MM.1S (cell line): ENCODE data around the gene PKHD1.

Experiments used
- DNase-seq: peaks from one replicate; pipeline ENCODE4 v3.0.0-alpha.2; 2015
- H2AFZ ChIP-seq: fragments of 300-600 bp; sonication (generic); 2 replicates; pipeline ENCODE4 v1.6.0; 2016; ENCODE audit warnings: antibody characterized with exemption, low read length
- H3F3A ChIP-seq: fragments of 300-600 bp; sonication (generic); 2 replicates; pipeline ENCODE4 v1.6.1; 2016; ENCODE audit warnings: mild to moderate bottlenecking, antibody characterized with exemption, low read length, moderate library complexity, mixed read lengths; ENCODE audit not compliant: insufficient read depth
- H3K27ac ChIP-seq: fragments of 300-600 bp; sonication (generic); 2 replicates; pipeline ENCODE4 v1.5.1; 2016; ENCODE audit warnings: mild to moderate bottlenecking, low read length
- H3K27me3 ChIP-seq: fragments of 300-600 bp; sonication (generic); replicated peaks from 2 replicates; pipeline ENCODE4 v1.6.0; 2016; ENCODE audit warnings: low read length; ENCODE audit not compliant: insufficient read depth
- H3K36me3 ChIP-seq: fragments of 300-600 bp; sonication (generic); replicated peaks from 2 replicates; pipeline ENCODE4 v1.6.1; 2016; ENCODE audit warnings: mild to moderate bottlenecking, low read length, mixed read lengths; ENCODE audit not compliant: insufficient read depth
- H3K4me1 ChIP-seq: fragments of 300-600 bp; sonication (generic); 2 replicates; pipeline ENCODE4 v1.6.1; 2016; ENCODE audit warnings: low read length, mixed read lengths
- H3K4me2 ChIP-seq: fragments of 300-600 bp; sonication (generic); 2 replicates; pipeline ENCODE4 v1.6.0; 2016; ENCODE audit warnings: low read depth, low read length
- H3K4me3 ChIP-seq: fragments of 300-600 bp; sonication (generic); 2 replicates; pipeline ENCODE4 v1.5.1; 2016; ENCODE audit warnings: low read length, mixed read lengths
- H3K79me2 ChIP-seq: fragments of 300-600 bp; sonication (generic); 2 replicates; pipeline ENCODE4 v1.6.1; 2016; ENCODE audit warnings: mixed run types, low read length, mixed read lengths
- H3K9ac ChIP-seq: fragments of 300-600 bp; sonication (generic); 2 replicates; pipeline ENCODE4 v1.6.1; 2016; ENCODE audit warnings: low read length, mixed read lengths
- H3K9me2 ChIP-seq: fragments of 300-600 bp; sonication (generic); replicated peaks from 2 replicates; pipeline ENCODE4 v1.6.1; 2016; ENCODE audit warnings: mild to moderate bottlenecking, low read length, mixed read lengths; ENCODE audit not compliant: insufficient read depth
- H3K9me3 ChIP-seq: fragments of 300-600 bp; sonication (generic); replicated peaks from 2 replicates; pipeline ENCODE4 v1.6.1; 2016; ENCODE audit warnings: mild to moderate bottlenecking, low read length, mixed read lengths; ENCODE audit not compliant: insufficient read depth
- H4K20me1 ChIP-seq: fragments of 300-600 bp; sonication (generic); 2 replicates; pipeline ENCODE4 v1.6.1; 2016; ENCODE audit warnings: mild to moderate bottlenecking, low read length, moderate library complexity, mixed read lengths; ENCODE audit not compliant: insufficient read depth
- CTCF ChIP-seq: fragments of 300-600 bp; sonication (generic); IDR thresholded peaks from 2 replicates; pipeline ENCODE4 v1.5.1; 2016; ENCODE audit warnings: antibody characterized with exemption, low read length, mixed read lengths
- EZH2 ChIP-seq: fragments of 300-600 bp; sonication (generic); optimal IDR thresholded peaks from 2 replicates; pipeline ENCODE3; 2017; ENCODE audit warnings: low read depth, mild to moderate bottlenecking, antibody characterized with exemption, low read length, mixed read lengths
- EZH2phosphoT487 ChIP-seq: fragments of 300-600 bp; sonication (generic); IDR thresholded peaks from 2 replicates; pipeline ENCODE4 v1.6.1; 2018; ENCODE audit warnings: antibody characterized with exemption, low read length

PKHD1 gene

GRCh38 chr6:52010145-52010544, 77.3 kb downstream of the PKHD1 start:
- H3K4me2 ChIP-seq, result no peak overlapping the region
- H3K9ac ChIP-seq, result no peak overlapping the region
- H3K4me3 ChIP-seq, result no peak overlapping the region
- no peaks in the 10 kb centered on the region for H3K9me3 ChIP-seq
- H3K4me1 ChIP-seq, result no peaks in the 10 kb centered on the region
- no peaks in the 10 kb centered on the region for H3K36me3 ChIP-seq
- H3K9me2 ChIP-seq, result no peaks in the 10 kb centered on the region
- TF ChIP-seq CTCF (no peak), EZH2phosphoT487 (no peak), EZH2 (no peak)
- no peaks in the 10 kb centered on the region for H3K79me2 ChIP-seq
- H3K27ac ChIP-seq, result no peak overlapping the region
- no peak overlapping the region for H2AFZ ChIP-seq
- no peaks in the 10 kb centered on the region for H4K20me1 ChIP-seq
- no peaks in the 10 kb centered on the region for H3F3A ChIP-seq
- DNase-seq, result no peak
- no peaks in the 10 kb centered on the region for H3K27me3 ChIP-seq

GRCh38 chr6:52009466-52010140, 77.8 kb downstream of the PKHD1 start:
- H3K4me2 ChIP-seq, result no peak overlapping the region
- no peaks in the 10 kb centered on the region for H3F3A ChIP-seq
- no peaks in the 10 kb centered on the region for H3K27me3 ChIP-seq
- no peaks in the 10 kb centered on the region for H3K36me3 ChIP-seq
- H3K4me3 ChIP-seq, result no peak overlapping the region
- H3K9ac ChIP-seq, result no peak overlapping the region
- no peak for DNase-seq
- no peak overlapping the region for H3K27ac ChIP-seq
- H3K9me3 ChIP-seq, result no peaks in the 10 kb centered on the region
- H3K4me1 ChIP-seq, result no peaks in the 10 kb centered on the region
- H3K9me2 ChIP-seq, result no peaks in the 10 kb centered on the region
- H4K20me1 ChIP-seq, result no peaks in the 10 kb centered on the region
- H2AFZ ChIP-seq, result no peak overlapping the region
- no peaks in the 10 kb centered on the region for H3K79me2 ChIP-seq
- TF ChIP-seq EZH2phosphoT487 (no peak), CTCF (no peak), EZH2 (no peak)

GRCh38 chr6:52000064-52000463, 87.3 kb downstream of the PKHD1 start:
- H3K79me2 ChIP-seq, result no peaks in the 10 kb centered on the region
- TF ChIP-seq EZH2phosphoT487 (no peak), CTCF (no peak), EZH2 (no peak)
- H3K9me3 ChIP-seq, result no peaks in the 10 kb centered on the region
- no peak for DNase-seq
- peaks cover 9% of the 10 kb centered on the region for H3K4me1 ChIP-seq
- no peaks in the 10 kb centered on the region for H3K36me3 ChIP-seq
- H3K27ac ChIP-seq, result no peak overlapping the region
- H4K20me1 ChIP-seq, result no peaks in the 10 kb centered on the region
- no peaks in the 10 kb centered on the region for H3F3A ChIP-seq
- H3K4me3 ChIP-seq, result no peak overlapping the region
- no peak overlapping the region for H3K4me2 ChIP-seq
- H3K27me3 ChIP-seq, result no peaks in the 10 kb centered on the region
- no peak overlapping the region for H2AFZ ChIP-seq
- H3K9me2 ChIP-seq, result no peaks in the 10 kb centered on the region
- H3K9ac ChIP-seq, result no peak overlapping the region
